HG02884 (cell line): ENCODE results near the gene ME2.
A peak's percentile ranks its signal among the peaks of the same experiment; 100 is the strongest.
"Not testable (repeated sequence)": the region's sequence is repeated elsewhere in the genome, so short reads cannot be mapped to it uniquely, and the experiment has no call there.

ENCODE experiments used
- ATAC-seq: cut with Tn5 transposase; IDR thresholded peaks from one replicate; pipeline ENCODE4 v1.9.1; 2021; ENCODE audit warnings: mild to moderate bottlenecking, moderate library complexity; ENCODE audit not compliant: unreplicated experiment

The ME2 gene

GRCh38 chr18:50859793-50860555 is 18.9 kb upstream of the ME2 start:
- ATAC-seq, result no peak

- no peak for ATAC-seq
Observed at GRCh38 chr18:50861617-50862016, 17.3 kb upstream of the ME2 start.

- ATAC-seq, result no peak
Observed at GRCh38 chr18:50862401-50862800, 16.5 kb upstream of the ME2 start.

GRCh38 chr18:50863840-50864375 is 15.0 kb upstream of the ME2 start:
- no peak for ATAC-seq

- no peak for ATAC-seq
Observed at GRCh38 chr18:50866765-50867164, 12.2 kb upstream of the ME2 start.

- no peak for ATAC-seq
Observed at GRCh38 chr18:50869150-50869549, 9.8 kb upstream of the ME2 start.

GRCh38 chr18:50870138-50870845 is 8.6 kb upstream of the ME2 start:
- ATAC-seq, result no peak

GRCh38 chr18:50871846-50872245 is 7.1 kb upstream of the ME2 start:
- no peak for ATAC-seq

GRCh38 chr18:50875966-50876536 is 2.9 kb upstream of the ME2 start:
- no peak for ATAC-seq

- no peak for ATAC-seq
Observed at GRCh38 chr18:50877545-50878265, 1.2 kb upstream of the ME2 start.

- peak; percentile 17 for ATAC-seq
Observed at GRCh38 chr18:50879302-50880118, 592 bp downstream of the ME2 start.

GRCh38 chr18:50880119-50880465 is 1.2 kb downstream of the ME2 start:
- no peak for ATAC-seq

GRCh38 chr18:50880944-50881343 is 2.0 kb downstream of the ME2 start:
- not testable (repeated sequence) for ATAC-seq

- no peak for ATAC-seq
Observed at GRCh38 chr18:50886929-50887328, 8.0 kb downstream of the ME2 start.

- ATAC-seq, result no peak
Observed at GRCh38 chr18:50895350-50896045, 16.6 kb downstream of the ME2 start.

GRCh38 chr18:50896093-50896492 is 17.2 kb downstream of the ME2 start:
- ATAC-seq, result no peak

GRCh38 chr18:50898919-50899318 is 20.0 kb downstream of the ME2 start:
- no peak for ATAC-seq

GRCh38 chr18:50902797-50903196 is 23.9 kb downstream of the ME2 start:
- no peak for ATAC-seq

- no peak for ATAC-seq
Observed at GRCh38 chr18:50906843-50907242, 27.9 kb downstream of the ME2 start.

- no peak for ATAC-seq
Observed at GRCh38 chr18:50909261-50909660, 30.3 kb downstream of the ME2 start.
